CD4-positive, alpha-beta memory T cell (primary cell): ENCODE results near the gene TMEM205. TPM values are rescaled to one million over a fixed set of nuclear protein-coding genes. Genes with fewer than 3 reads are reported as not detected.
"Not testable (repeated sequence)": the region's sequence is repeated elsewhere in the genome, so short reads cannot be mapped to it uniquely, and the experiment has no call there.

Experiments used
- CTCF ChIA-PET: fragments of 350-600 bp; sonication (Branson Sonifier 250); formaldehyde crosslinking; loops from one replicate; lab custom pipeline; 2021; ENCODE audit warnings: inconsistent platforms; ENCODE audit not compliant: partially characterized antibody; lab: Charles Lee
- POLR2A ChIA-PET: fragments of 350-600 bp; sonication (Branson Sonifier 250); formaldehyde crosslinking; loops from one replicate; lab custom pipeline; 2021; ENCODE audit not compliant: partially characterized antibody; lab: Charles Lee
- DNase-seq, 5 donors: peaks; one replicate each; pipeline versions ENCODE4 v3.0.0 to v3.0.0-alpha.2; 2020 to 2022; ENCODE audit warnings: mixed read lengths in 1 of 5
- H3K27ac ChIP-seq: one replicate; pipeline ENCODE4 v1.7.0; 2013; ENCODE audit warnings: low read depth, low read length
- H3K27me3 ChIP-seq: 2 replicates; pipeline ENCODE4 v1.7.0; 2013; ENCODE audit warnings: mild to moderate bottlenecking, low read length, moderate library complexity; ENCODE audit not compliant: insufficient read depth
- H3K36me3 ChIP-seq: 2 replicates; pipeline ENCODE4 v1.7.0; 2013; ENCODE audit warnings: mild to moderate bottlenecking, low read length, moderate library complexity; ENCODE audit not compliant: insufficient read depth
- H3K4me1 ChIP-seq: 2 replicates; pipeline ENCODE4 v1.7.0; 2013; ENCODE audit warnings: mild to moderate bottlenecking, low read length, moderate library complexity; ENCODE audit not compliant: insufficient read depth
- H3K4me3 ChIP-seq, 2 donors: one replicate each; pipeline ENCODE4 v1.7.0; 2013; ENCODE audit warnings: low read length in 2 of 2, mild to moderate bottlenecking in 1 of 2
- H3K9me3 ChIP-seq, 2 donors: one replicate each; pipeline ENCODE4 v1.7.0; 2013; ENCODE audit warnings: low read length in 2 of 2, control low read depth in 1 of 2; ENCODE audit not compliant: control insufficient read depth in 1 of 2
- H3K27ac Mint-ChIP-seq, 7 donors: one replicate each; pipeline ENCODE4 v1.8.0; 2020 to 2021; ENCODE audit warnings: mixed read lengths in 7 of 7, mild to moderate bottlenecking in 6 of 7, inconsistent platforms in 3 of 7, moderate library complexity in 3 of 7
- H3K27me3 Mint-ChIP-seq, 2 donors: one replicate each; pipeline ENCODE4 v1.8.0; 2020 to 2021; ENCODE audit warnings: mixed read lengths in 2 of 2
- H3K36me3 Mint-ChIP-seq, 2 donors: one replicate each; pipeline ENCODE4 v1.8.0; 2020 to 2021; ENCODE audit warnings: mixed read lengths in 2 of 2, inconsistent platforms in 1 of 2, mild to moderate bottlenecking in 1 of 2
- H3K4me1 Mint-ChIP-seq, 4 donors: one replicate each; pipeline ENCODE4 v1.8.0; 2020 to 2021; ENCODE audit warnings: mixed read lengths in 4 of 4, mild to moderate bottlenecking in 1 of 4
- H3K4me3 Mint-ChIP-seq, 8 donors: one replicate each; pipeline ENCODE4 v1.8.0; 2020 to 2021; ENCODE audit warnings: mixed read lengths in 8 of 8, mild to moderate bottlenecking in 7 of 8, moderate library complexity in 6 of 8, inconsistent platforms in 3 of 8
- H3K9me3 Mint-ChIP-seq, 8 donors: one replicate each; pipeline ENCODE4 v1.8.0; 2020 to 2021; ENCODE audit warnings: mixed read lengths in 8 of 8, mild to moderate bottlenecking in 5 of 8, inconsistent platforms in 3 of 8, moderate library complexity in 1 of 8
- intact Hi-C: fragments of 100-400 bp; cut with micrococcal nuclease; formaldehyde crosslinking; loops from one replicate; pipeline ENCODE4 v1.15.1; 2023
- polyA plus RNA-seq, 2 donors: library from polyadenylated mRNA; unstranded; fragments of 300-500 nt; fragmentation: Illumina TruSeq; gene quantifications; one replicate each; pipeline ENCODE4 v1.2.3, GENCODE V29; 2021
- total RNA-seq, 2 experiments: library from RNA; stranded (reverse); gene quantifications; one replicate each; pipeline ENCODE4 v1.2.3, GENCODE V29; 2021

The TMEM205 gene
- total and polyA plus RNA-seq, 4 experiments from 2014 or later, result 26.1 to 86.3 (median 42.3) TPM

DNA sequence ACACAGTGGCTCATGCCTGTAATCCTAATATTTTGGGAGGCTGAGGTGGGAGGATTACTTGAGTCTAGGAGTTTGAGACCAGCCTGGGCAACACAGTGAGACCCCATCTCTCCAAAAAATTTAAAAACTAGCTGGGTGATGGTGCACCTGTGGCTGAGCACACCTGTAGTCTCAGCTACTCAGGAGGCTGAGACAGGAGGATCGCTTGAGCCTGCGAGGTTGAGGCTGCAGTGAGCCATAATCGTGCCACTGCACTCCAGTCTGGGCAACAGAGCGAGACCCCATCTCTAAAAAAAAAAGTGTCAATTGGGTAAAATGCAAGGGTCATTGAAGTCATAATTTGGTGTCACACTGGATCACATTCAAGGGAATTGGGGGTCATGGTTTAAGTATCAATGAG is 8.0 kb upstream of the TMEM205 start:
- intact Hi-C loops, H3K27ac ChIP-seq, H3K36me3 Mint-ChIP-seq, H3K27me3 ChIP-seq, H3K27me3 Mint-ChIP-seq, H3K9me3 ChIP-seq, DNase-seq, H3K4me3 ChIP-seq, H3K9me3 Mint-ChIP-seq, H3K36me3 ChIP-seq: not testable (repeated sequence)
- H3K27ac Mint-ChIP-seq, result peak overlapping the region in 3 of 7 donors; percentile 35 to 85 (median 70)
- peaks cover 9 to 23% (median 11%) of the 10 kb centered on the region in 4 donors for H3K4me1 Mint-ChIP-seq
- peaks cover 11% of the 10 kb centered on the region for H3K4me1 ChIP-seq
- POLR2A ChIA-PET, result interaction anchor here (1.3 kb wide), 1 partner anchor 21 kb away, joined by 5 read pairs; the partner anchor contains the start of gene SWSAP1
- CTCF ChIA-PET, result interaction anchor here (0.7 kb wide), 1 partner anchor 29 kb away, joined by 3 read pairs; no protein-coding TSS in a partner anchor
- H3K4me3 Mint-ChIP-seq, result peak overlapping the region in 6 of 8 donors; percentile 27 to 54 (median 49)

DNA sequence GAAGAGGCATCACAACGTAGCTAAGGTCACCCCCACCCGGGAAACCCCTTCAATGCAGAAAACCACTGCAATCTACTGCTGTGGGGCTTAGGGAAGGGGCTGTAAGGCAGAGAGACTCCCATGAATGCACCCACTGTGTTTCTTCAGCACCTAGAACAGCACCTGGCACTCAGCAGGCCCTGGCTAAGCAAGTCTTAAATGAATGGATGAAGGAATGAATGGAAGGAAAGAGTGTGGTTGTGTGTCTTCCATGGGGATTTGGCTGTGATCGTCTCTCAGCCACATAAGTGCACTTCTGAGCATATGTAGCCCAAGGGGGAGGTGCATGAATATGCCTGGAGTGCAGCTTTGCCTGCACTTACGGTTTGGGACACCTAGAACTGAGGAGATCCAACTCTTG is 3.1 kb upstream of the TMEM205 start:
- H3K36me3 ChIP-seq, result no peaks in the 10 kb centered on the region
- no peaks in the 10 kb centered on the region for H3K27me3 ChIP-seq
- peaks cover 0 to 6% (median 0%) of the 10 kb centered on the region in 8 donors for H3K9me3 Mint-ChIP-seq
- H3K27ac ChIP-seq, result no peak overlapping the region
- peaks cover 17% of the 10 kb centered on the region for H3K4me1 ChIP-seq
- ChIA-PET CTCF (interaction anchor here (0.6 to 0.7 kb wide), 2 partner anchors 34 to 174 kb away, joined by 3 read pairs; no protein-coding TSS in a partner anchor), POLR2A (interaction anchor here (1.1 to 1.8 kb wide), 3 partner anchors 25 to 26 kb away, joined by 3 to 5 read pairs (median 5); partner anchors contain the start of gene SWSAP1)
- DNase-seq, result no peak
- intact Hi-C loops, result no loop called here
- H3K4me1 Mint-ChIP-seq, result peaks cover 17 to 34% (median 26%) of the 10 kb centered on the region in 4 donors
- H3K27me3 Mint-ChIP-seq, result no peaks in the 10 kb centered on the region
- H3K27ac Mint-ChIP-seq, result no peak overlapping the region
- H3K9me3 ChIP-seq, result no peaks in the 10 kb centered on the region
- H3K4me3 Mint-ChIP-seq, result no peak overlapping the region
- no peak overlapping the region for H3K4me3 ChIP-seq
- peaks cover 5 to 7% of the 10 kb centered on the region in 2 donors for H3K36me3 Mint-ChIP-seq

GRCh38 chr19:11347546-11348039 is 1.5 kb upstream of the TMEM205 start:
- Mint-ChIP-seq H3K27me3 (no peaks in the 10 kb centered on the region), H3K4me1 (peaks cover 17 to 32% (median 25%) of the 10 kb centered on the region in 4 donors), H3K27ac (peak overlapping the region; percentile 6 to 98 (median 67)), H3K4me3 (peak overlapping the region; percentile 30 to 98 (median 97)), H3K36me3 (peaks cover 5 to 7% of the 10 kb centered on the region in 2 donors), H3K9me3 (peaks cover 0 to 6% (median 0%) of the 10 kb centered on the region in 8 donors)
- Histone ChIP-seq H3K4me1 (peaks cover 17% of the 10 kb centered on the region), H3K36me3 (no peaks in the 10 kb centered on the region), H3K4me3 (no peak overlapping the region), H3K27me3 (no peaks in the 10 kb centered on the region), H3K27ac (no peak overlapping the region), H3K9me3 (no peaks in the 10 kb centered on the region)
- CTCF ChIA-PET, result interaction anchor here (1.0 to 2.3 kb wide), 2 partner anchors 30 to 33 kb away, joined by 3 to 12 read pairs; no protein-coding TSS in a partner anchor
- POLR2A ChIA-PET, result interaction anchor here (2.7 to 6.2 kb wide), 2 partner anchors 27 to 33 kb away, joined by 18 to 54 read pairs; partner anchors contain the start of gene SWSAP1
- DNase-seq, result no peak
- intact Hi-C loops, result no loop called here

DNA sequence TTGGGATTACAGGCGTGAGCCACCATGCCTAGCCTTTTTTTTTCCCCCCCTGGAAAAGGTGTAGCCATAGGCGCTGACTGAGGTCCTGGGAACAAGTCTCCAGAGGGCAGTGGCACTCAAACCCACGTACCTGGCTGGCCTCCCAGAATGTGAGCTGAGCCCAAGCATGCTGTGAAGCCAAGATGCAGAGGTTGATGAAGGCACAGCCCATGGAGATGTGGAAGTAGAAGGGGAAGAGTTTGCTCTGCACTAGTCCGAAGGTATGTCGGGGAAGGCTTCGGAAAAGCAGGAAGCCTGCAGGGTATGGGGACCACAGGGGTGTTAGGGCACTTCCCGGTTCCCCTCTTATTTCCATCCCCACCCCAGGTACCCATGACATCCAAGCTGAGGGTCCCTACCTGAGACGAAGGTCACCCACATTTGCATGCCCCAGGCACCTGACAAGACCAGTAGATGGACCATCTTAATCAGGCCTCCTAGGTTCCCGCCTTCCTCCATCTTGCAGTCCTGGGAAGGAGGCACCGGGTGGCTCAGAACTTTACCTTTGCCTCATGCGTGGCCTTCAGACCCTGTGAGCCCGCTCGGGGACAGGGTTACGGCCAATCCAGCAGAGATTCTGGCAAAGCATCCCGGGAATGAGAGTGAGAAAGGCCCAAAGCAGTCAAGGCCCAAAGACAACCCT is 805 bp downstream of the TMEM205 start:
- peaks cover 5 to 7% of the 10 kb centered on the region in 2 donors for H3K36me3 Mint-ChIP-seq
- H3K9me3 Mint-ChIP-seq, result peaks cover 0 to 6% (median 0%) of the 10 kb centered on the region in 8 donors
- H3K4me3 Mint-ChIP-seq, result peak overlapping the region; percentile 95 to 98 (median 97)
- H3K4me1 Mint-ChIP-seq, result peaks cover 17 to 32% (median 25%) of the 10 kb centered on the region in 4 donors
- H3K27me3 Mint-ChIP-seq, result no peaks in the 10 kb centered on the region
- peak overlapping the region; percentile 88 for H3K27ac ChIP-seq
- ChIA-PET CTCF (interaction anchor here (0.7 to 2.3 kb wide), 4 partner anchors 30 to 355 kb away, joined by 5 to 12 read pairs (median 6); partner anchors contain the start of gene SWSAP1), POLR2A (interaction anchor here (0.9 to 6.2 kb wide), 6 partner anchors 29 to 510 kb away, joined by 3 to 54 read pairs (median 5); partner anchors contain the start of genes EPOR, SWSAP1 and TMED1)
- intact Hi-C loops, result no loop called here
- no peaks in the 10 kb centered on the region for H3K9me3 ChIP-seq
- H3K27me3 ChIP-seq, result no peaks in the 10 kb centered on the region
- H3K4me3 ChIP-seq, result peak overlapping the region; percentile 92 to 96
- H3K4me1 ChIP-seq, result peaks cover 17% of the 10 kb centered on the region
- no peak for DNase-seq
- H3K36me3 ChIP-seq, result no peaks in the 10 kb centered on the region
- peak overlapping the region; percentile 80 to 98 (median 95) for H3K27ac Mint-ChIP-seq

GRCh38 chr19:11342429-11342828 is 3.6 kb downstream of the TMEM205 start:
- H3K4me3 Mint-ChIP-seq, result peak overlapping the region in 3 of 8 donors; percentile 6 to 67 (median 20)
- H3K9me3 ChIP-seq, result no peaks in the 10 kb centered on the region
- no peaks in the 10 kb centered on the region for H3K27me3 ChIP-seq
- H3K4me1 ChIP-seq, result peaks cover 42% of the 10 kb centered on the region
- H3K36me3 Mint-ChIP-seq, result peaks cover 0 to 7% of the 10 kb centered on the region in 2 donors
- no peak for DNase-seq
- CTCF ChIA-PET, result no interaction called here
- H3K4me1 Mint-ChIP-seq, result peaks cover 28 to 56% (median 43%) of the 10 kb centered on the region in 4 donors
- peaks cover 0 to 2% (median 0%) of the 10 kb centered on the region in 8 donors for H3K9me3 Mint-ChIP-seq
- H3K4me3 ChIP-seq, result no peak overlapping the region
- POLR2A ChIA-PET, result interaction anchor here (6.2 kb wide), 1 partner anchor 32 kb away, joined by 54 read pairs; the partner anchor contains the start of gene SWSAP1
- intact Hi-C loops, result no loop called here
- H3K27ac Mint-ChIP-seq, result peak overlapping the region in 1 of 7 donors; percentile 9
- H3K27ac ChIP-seq, result no peak overlapping the region
- H3K36me3 ChIP-seq, result no peaks in the 10 kb centered on the region
- H3K27me3 Mint-ChIP-seq, result no peaks in the 10 kb centered on the region

- H3K4me1 ChIP-seq, result peaks cover 32% of the 10 kb centered on the region
- H3K4me3 ChIP-seq, result peak overlapping the region in 1 of 2 donors; percentile 44
Measured at GRCh38 chr19:11340099-11340467, 6.0 kb downstream of the TMEM205 start.

More at GRCh38 chr19:11340099-11340467, 6.0 kb downstream of the TMEM205 start:
- peak overlapping the region; percentile 33 for H3K27ac ChIP-seq
- H3K9me3 ChIP-seq, H3K27me3 Mint-ChIP-seq, H3K27me3 ChIP-seq, intact Hi-C loops, DNase-seq, H3K36me3 ChIP-seq, H3K9me3 Mint-ChIP-seq: not testable (repeated sequence)
- CTCF ChIA-PET, result interaction anchor here (0.9 to 1.4 kb wide), 3 partner anchors 18 to 143 kb away, joined by 4 to 5 read pairs (median 5); no protein-coding TSS in a partner anchor
- Mint-ChIP-seq H3K4me1 (peaks cover 16 to 39% (median 29%) of the 10 kb centered on the region in 4 donors), H3K4me3 (peak overlapping the region; percentile 74 to 87 (median 79)), H3K27ac (peak overlapping the region in 6 of 7 donors; percentile 3 to 77 (median 70)), H3K36me3 (peaks cover 12 to 15% of the 10 kb centered on the region in 2 donors)
- POLR2A ChIA-PET, result interaction anchor here (1.5 to 2.1 kb wide), 3 partner anchors 34 to 41 kb away, joined by 7 to 22 read pairs (median 10); partner anchors contain the start of gene SWSAP1
